GM19035 (cell line): ENCODE measurements around the gene AMBN.
"Not testable (repeated sequence)": the region's sequence is repeated elsewhere in the genome, so short reads cannot be mapped to it uniquely, and the experiment has no call there.

ENCODE experiments used
- ATAC-seq: cut with Tn5 transposase; IDR thresholded peaks from one replicate; pipeline ENCODE4 v1.9.1; 2021; ENCODE audit not compliant: unreplicated experiment

Gene AMBN

DNA sequence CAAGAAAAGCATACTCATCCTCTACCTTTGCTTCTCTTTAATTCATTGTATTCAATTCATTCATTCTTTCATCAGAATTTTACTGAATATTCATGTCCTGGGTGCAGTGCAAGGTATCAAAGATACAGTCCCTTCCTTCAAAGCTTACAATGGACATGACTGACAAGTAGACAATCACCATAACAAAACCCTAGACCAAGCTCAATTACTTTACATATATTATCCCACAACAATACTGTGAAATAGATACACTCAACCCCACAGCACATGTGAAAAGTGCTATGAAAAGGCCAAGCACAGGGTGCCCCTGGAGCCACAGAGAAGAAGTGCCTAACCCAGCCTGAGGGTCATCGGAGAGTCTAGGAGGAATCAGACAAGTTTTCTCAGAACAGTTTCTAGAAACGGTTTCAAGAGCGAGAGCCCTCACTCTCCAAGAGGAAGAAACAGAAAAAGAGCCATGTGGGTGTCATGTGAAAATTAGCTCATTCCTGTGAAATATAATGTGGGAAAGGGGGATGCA is 15.3 kb downstream of the AMBN start:
- ATAC-seq, result no peak

DNA sequence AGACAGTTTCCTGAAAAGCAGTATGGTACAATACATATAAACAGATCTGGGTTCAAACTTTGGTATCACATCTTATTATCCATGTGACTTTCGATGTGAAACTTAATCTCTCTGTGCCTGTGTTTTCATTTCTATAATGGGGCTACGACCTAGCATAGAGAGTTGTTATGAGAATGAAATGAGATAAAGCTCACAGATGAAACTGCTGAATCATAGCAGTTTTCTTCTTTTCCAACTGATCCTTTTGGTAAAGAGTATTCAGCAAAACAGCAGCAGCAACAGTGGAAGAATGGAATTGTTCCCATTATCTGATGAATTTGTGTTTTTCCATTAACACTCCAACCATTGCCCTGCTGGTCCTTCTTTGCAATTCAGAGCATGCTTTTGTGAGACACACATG is 16.3 kb downstream of the AMBN start:
- no peak for ATAC-seq

DNA sequence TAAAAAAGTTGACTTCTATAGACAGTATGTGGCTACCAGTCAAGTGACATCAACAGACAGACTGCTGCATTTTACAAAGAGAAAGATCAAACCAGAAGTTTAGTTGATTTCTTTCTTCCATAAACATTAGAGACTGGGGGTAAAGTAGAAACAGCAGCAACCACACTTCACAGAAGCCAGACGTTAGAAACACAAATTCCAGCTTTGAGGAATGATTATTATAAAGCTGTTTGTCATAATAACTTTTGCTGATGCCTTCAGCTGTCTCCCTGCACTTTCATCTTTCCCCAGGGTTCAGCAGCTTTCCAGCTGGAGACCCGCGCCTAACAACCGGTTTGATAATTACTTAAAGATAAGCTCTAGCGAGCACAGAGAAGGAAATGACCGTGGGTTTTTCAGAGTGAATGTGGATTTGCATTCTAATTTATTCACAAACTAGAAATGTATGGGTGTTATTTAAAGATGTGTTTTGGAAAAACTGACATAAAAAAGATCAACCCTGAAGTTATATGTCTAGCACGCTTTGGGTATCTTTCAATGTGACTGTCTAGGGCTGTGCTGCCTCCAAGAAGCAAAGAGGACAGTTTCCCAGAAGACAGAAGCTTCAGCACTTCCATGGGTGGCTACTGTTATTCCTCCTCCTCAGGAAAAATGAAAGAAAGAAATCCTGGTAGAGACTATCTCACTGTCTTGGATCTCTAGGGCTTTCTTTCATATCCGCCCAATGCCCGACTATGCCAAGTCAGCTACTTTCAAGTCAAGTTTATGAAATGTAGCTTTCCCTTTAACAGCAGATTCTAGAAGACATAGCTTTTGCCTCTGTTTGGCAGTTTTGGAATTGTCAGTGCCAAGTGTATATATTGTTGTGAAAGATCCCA is 21.5 kb downstream of the AMBN start:
- ATAC-seq, result peak; percentile 53

DNA sequence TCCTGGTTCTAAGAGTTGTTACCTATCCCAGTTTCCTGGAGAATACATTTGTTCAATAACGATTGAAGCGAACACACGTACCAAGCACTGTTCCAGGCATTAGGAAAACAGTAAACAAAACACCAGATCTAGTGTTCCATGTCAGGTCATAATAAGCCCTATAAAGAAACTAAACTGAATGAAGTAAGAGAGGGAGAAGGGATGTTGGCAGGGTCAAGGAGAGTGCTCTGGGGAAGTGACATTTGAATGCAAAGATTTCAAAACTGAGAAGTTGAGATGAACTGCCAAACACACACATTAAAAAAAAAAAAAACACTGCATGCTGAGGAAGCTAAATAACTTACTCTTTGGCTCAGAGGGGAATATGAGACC is 22.1 kb downstream of the AMBN start:
- ATAC-seq, result peak; percentile 3

DNA sequence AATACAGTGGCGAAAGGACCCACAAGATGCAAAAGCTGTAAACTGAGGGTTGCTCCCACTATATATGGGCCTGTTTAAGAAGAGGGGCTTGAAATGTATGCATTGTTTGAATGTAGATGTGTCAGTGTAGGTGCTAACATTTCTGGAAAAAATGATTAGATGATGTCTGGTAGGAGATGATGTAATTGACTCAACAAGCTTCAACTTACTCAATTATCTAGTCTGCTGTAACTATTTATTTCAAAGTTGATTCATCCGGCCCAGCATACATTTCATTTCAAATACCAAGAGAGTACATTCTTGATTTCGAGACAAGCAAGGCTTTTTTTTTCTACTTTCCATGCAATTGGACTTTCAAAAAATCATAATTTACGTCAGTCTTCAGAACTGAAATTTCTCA is 27.2 kb downstream of the AMBN start:
- ATAC-seq, result no peak

DNA sequence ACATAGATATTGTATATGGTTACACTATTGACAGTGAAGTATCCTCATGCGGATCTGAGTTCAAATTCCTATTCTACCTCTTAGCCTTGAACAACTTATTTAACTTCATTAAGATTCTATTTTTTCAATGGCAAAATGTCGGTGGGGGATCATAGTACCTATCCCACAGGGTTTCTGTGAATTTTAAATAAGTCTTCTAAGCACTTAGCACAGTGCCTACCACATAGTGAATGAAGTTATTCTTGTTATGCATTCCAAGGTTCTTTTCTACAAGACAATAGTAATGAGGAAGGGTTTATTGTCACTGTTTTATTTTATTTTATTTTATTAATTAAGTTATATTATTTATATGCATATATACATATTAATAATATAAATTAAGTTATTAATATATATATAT is 27.7 kb downstream of the AMBN start:
- ATAC-seq, result no peak

DNA sequence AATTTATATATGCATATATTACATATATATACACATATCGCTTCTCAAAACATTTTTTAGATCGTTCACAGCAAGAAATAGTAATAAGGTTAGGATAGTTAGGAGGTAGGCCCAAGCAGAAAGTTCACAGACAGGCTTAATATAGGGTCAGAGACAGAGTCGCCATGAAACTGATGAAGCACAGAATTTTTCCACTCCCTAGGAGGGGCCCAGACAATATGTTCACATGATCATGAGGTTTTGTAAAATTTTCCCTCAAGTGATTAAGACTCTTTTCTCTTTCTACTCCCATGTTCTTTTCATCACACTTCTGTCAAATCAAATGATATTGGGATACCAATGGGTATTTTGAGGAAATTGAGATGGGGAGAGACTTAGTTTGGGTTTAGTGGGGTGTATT is 31.3 kb downstream of the AMBN start:
- ATAC-seq, result no peak

DNA sequence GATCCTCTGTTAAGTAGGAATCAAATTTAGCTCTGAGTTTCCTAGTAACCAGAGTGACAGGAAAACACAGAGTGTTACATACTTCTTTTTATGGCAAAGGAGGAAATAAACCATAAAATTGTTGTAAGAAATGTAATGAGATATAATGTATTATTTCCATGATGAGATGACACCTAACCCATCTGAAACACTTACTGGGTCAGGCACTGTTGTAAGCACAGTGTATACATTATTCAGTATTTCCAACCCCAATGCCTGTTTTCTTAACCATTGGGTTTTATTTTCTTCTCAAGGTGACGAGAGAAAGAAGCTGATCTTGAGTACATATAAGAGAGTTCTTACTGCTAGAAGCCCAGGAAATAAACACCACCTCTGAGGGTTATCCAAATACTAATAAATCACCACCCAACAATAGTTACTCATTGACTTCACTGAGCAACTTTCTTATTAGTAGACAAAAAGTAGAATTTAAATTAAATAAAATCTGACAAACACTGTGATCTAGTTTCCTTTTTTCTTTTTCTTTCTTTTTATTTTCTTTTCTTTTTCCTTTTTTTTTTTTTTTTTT is 32.3 kb downstream of the AMBN start:
- no peak for ATAC-seq

DNA sequence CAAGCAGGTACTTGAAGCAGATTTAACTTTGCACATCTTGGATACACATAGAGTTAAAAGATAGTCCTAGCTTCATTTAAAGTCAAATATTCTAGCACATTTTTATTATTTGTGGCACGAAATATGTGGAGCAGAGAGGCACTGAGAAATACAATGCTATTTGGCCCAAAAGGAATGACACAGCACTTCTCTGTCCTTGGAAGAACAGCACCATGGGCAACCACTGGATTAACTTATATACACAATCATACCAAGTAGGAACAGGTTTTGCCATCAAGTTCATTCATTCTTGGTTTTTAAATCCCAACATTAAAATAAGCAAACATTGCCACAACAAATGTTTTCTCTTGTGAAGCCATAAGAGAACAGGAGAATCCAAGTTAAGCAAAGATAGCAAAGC is 35.6 kb downstream of the AMBN start:
- no peak for ATAC-seq

DNA sequence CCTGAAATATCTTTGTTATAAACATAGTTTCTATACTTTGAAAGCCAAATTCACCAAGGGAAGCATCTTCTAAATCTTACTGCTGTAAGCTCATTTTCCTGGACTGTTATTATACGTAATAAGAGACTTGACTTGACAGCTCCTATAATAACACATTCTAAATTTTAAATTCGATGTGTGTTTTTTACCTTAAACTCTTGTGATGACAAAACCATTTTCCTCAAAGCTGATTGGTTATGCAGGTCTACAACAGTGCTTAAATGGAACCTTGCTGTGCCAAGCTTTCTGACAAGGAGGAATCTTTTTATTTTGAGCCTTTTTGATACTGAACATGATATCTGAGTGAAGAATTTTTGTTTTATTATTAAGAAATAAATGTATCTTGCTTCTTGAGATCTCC is 36.4 kb downstream of the AMBN start, which contains the start of gene ENAM:
TSS of gene ENAM (plus strand) at position 301 of the 400 bp plus-strand sequence. CDS start 757 bp downstream, outside the sequence.
- ATAC-seq, result no peak

DNA sequence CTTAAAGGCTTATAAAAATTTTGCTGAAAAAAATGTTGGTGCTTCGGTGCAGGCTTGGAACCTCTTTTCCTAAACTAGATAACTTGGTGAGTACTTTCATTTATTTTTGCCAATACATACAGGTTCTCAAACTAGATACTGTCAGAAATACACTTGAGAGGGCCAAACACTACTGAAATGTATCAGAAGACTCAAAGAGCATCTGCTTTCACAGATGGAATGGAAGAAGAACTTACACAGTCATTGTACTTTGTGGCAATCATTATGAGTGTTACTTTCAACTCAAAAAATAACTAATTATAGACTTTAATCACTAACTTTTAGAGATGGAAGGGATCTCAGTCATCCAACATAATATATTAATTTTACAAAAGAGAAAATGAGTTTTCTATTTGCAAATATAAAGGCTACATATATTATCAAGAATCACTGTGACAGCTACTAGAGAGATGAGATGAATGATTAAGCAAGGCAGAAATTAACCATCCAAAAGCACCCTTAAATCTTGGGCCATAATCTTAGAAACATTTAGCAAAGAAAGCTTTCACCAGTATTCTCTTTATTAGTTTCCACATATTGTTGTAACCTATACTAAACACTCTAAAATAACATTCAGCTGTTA is 37.5 kb downstream of the AMBN start:
- ATAC-seq, result peak; percentile 61

DNA sequence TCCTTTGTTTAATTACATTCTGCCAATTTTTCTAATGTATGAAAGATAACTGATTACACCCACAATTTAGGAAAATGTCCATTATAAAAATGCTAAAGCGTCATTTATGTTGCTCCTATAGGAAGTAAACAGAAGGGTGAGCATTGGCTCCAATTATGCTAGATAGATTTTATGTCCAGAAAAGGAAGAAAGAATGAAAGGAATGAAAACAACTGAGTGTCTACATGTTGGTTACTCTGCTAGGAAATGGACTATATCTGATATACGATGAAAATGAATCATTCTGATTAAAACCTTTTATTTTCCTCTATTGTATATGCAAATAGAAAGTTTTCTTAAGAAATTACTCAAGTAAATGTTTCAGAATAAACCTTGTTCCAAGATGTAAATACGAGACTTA is 38.1 kb downstream of the AMBN start:
- no peak for ATAC-seq

DNA sequence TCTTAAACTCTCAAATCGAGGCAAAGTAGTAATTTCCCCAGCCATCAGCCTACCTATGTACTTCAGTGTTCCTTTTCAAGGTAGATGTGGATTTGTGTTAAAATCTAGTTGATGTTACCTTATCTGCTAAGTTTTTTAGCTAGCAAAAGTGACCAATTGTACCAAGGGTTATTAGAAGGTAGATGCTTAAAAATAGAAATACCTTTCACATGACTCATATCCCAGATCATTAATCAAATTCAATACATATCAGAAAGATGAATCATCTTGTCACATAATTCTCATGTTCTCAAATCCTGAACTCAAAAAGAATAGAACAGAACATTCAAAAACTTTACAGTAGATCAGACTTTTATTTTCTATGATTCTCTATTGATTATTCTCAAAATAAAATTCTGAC is 40.0 kb downstream of the AMBN start:
- ATAC-seq, result no peak

DNA sequence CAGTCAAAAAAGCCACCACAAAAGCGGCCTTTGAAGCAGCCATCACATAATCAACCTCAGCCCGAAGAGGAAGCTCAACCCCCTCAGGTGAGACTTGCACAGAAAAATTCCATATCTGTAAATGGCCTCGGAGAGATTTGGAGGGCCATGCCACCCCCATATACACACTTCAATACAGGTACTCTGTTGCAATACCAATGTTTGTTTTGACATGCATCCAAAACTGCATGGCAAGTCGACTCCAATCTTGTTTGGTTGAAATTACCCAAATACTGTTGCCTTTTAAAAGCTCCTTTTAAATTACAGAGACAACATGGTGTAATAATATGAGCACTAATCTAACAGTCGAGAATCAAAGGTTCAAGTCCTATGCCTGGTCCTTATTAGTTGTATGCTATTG is 42.4 kb downstream of the AMBN start:
- no peak for ATAC-seq

DNA sequence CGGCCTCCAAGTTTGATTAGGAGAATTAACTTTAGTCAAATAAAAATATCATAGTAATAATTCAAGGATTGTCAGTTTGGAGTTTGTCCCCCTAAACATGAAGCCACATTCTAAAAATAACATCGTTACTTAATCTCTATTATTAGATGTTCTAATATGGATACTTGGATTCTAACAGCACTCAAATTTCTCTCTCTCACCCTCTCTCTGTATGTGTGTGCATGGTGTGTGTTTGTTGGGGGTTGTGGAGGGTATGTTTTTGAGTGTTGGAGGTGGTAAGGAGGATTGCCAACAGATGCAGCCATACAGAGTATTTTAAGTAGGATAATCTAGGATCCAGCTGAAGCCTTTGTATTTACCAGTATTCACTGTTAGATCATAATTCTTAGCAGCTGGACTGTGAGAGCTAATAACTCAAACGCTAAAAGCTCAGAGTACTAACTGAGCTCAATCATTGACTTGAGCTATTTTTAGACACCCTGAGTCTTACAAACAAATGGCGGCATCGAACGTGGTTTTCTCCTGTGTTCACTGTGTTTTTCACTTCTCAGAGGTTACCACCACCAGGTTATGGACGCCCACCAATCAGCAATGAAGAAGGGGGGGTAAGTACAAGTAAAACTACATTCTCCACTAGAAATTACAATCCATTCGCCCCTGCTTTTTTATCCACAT is 45.3 kb downstream of the AMBN start:
- no peak for ATAC-seq

DNA sequence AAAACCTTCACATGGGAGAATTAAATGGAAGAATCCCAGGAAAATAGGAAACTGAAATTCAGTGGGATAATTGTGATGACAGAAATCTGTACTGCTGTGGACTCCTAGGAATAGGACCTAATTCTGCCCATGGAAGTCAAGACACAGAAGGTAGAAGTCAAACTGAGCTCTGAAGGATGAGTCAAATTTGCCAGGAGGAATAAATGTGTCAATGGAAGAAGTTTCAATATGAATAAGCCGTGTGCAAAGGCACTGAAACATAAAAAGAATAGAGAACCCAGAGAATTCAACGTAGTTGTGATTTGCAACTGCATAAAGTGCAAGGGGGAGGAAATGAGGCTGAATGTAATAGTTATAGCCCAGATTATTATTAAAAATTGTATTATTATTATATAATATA is 48.1 kb downstream of the AMBN start:
- ATAC-seq, result no peak

DNA sequence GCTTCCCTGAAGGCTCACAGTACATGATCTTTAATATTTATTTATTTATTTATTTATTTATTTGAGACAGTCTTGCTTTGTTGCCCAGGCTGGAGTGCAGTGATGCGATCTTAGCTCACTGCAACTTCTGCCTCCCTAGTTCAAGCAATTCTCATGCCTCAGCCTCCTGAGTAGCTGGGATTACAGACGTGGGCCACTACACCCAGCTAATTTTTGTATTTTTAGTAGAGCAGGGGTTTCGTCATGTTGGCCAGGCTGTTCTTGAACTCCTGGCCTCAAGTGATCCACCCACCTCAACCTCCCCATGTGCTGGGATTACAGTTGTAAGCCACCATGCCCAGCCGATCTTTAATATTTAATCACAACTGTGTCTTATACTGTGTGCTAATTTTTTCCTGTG is 58.7 kb downstream of the AMBN start:
- not testable (repeated sequence) for ATAC-seq

DNA sequence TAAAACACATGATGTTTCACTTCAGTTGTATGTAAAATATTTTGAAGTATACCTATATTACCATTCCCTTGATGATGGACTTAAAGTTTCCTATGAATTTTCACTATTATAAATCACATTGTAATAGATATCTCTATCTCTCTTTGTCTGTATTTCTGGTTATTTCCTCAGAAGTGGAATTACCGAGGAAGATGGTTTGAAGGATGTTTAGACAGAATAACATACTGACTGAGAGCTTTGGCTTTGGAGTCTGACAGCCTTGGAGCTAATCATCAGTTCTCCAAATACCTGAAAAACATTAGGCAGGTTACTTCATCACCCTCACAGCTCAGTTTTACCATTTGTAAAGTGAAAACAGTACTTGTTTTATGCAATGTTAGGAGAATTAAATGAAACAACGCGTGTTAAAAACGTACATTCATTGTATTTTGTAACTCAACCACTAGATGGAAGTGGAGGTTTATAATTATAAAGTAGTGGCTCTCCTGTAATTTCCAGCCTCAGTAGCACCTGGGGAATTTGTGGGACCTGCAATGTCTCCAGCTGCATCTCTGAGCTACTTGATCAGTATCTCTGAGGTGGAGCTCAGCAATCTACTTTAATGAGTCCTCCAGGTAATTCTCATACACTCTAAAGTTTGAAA is 59.9 kb downstream of the AMBN start:
- peak; percentile 39 for ATAC-seq

DNA sequence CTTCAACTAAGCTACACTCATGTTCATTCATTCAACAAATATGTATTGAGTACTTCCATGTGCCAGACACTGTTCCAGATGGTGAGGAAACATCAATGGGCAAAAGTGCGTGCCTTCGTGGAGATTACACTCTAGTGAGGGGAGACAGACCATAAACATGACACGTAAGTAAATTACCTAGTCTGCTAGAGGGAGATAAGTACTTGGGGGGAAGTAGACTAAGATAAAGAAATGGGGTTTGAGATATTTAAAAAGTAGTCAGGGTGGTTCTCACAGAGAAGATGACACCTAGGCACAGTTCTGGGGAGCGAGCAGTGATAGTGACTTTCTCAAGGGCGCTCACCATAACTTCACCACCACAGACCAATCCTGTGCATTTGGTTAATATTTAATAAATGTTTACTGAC is 62.6 kb downstream of the AMBN start:
- ATAC-seq, result no peak
